ENCODE data around the gene SYNJ2.
"Not testable (repeated sequence)": the region's sequence is repeated elsewhere in the genome, so short reads cannot be mapped to it uniquely, and the experiment has no call there.

Gene SYNJ2

DNA sequence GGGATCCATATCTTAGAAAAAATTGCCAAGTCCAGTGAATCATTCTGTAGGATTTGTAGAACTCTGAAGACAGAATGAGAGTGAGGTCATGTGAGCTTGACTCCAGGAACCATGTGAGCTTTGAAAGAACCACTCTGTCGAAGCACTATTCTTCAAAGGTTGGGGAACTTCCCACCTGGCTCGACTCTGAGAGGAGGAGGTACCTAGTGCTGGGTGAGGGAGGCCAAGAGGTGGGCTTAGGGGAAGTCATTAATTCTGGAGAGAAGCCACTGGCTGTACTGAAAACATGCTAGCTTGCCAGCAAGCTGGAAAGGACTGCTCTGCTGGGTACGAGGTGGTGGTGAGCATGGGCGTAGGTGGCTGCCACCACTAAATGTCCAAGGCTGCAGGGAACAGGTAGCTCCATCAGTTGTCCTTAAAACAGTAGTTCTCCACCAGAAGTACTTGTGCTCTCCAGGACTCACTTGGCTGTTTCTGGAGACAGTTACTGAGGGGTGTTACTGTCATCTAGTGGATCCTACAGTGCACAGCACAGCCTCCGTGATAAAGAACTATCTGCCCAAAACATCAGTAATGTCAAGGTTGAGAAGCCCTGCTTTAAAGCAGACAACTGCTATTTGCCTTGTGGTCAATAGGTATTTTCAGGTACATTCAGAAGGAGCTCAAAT, 34.7 kb upstream of the SYNJ2 start:
- H3K4me3 ChIP-seq (ENCODE audit: low read length): no peak overlapping the region
- no peak for TF ChIP-seq ZNF274 (IDR thresholded peaks at IDR 0.05; ENCODE audit: low read depth, low read length)

DNA sequence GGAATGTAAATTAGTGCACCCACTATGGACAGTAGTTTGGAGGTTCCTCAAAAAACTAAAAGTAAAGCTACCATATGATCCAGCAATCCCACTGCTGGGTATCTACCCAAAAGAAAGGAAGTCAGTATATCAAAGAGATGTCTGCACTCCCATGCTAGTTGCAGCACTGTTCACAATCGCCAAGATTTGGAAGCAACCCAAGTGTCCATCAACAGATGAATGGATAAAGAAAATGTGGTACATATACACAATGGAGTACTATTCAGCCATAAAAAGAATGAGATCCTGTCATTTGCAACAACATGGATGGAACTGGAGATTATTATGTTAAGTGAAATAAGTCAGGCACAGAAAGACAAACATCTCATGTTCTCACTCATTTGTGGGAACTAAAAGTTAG, 30.8 kb upstream of the SYNJ2 start:
- not testable (repeated sequence) for H3K4me3 ChIP-seq (ENCODE audit: low read length)

DNA sequence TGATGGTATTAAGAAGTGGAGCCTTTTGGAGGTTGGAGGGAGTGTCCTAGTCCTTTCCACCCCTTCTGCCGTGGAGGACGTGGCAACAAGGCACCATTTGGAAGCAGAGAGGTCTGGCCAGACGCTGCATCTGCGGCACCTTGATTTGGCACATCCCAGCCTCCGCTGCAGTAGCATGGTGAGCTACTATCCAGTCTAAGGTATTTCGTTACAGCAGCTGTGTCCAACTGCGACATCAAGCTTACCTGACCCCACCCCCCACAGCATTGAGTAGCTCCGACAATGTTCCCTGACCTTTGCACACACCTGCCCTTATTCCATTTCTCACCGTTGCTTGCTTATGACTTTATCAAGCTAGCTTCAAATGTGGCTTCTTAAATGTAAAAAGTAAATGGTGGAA, 29.8 kb upstream of the SYNJ2 start:
- no peak for TF ChIP-seq ZNF274 (IDR thresholded peaks at IDR 0.05; ENCODE audit: low read depth, low read length)

DNA sequence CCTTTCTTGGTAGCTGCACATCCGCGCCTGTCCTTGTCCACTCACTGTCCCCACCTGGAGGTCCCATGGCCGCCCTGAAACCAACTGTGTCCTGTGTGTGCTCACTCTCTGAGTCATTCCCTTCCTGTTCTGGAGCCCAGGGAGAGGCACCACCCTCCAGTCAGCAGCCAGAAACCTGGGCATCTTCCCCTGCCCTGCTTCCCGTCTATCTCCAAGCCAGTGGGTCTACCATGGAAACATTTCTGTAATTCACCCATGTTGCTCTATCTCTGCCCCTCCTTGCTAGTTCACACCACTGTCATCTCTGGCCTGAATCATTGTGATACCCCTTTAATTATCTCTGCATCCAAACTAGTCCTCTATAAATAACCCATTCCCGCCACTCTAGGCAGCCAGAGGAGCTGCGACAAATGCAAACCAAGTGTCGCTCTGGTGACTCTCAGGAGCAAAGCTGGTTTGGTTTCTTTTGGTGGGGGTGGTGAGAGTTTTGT, 28.8 kb upstream of the SYNJ2 start:
- TF ChIP-seq ZNF274 (IDR thresholded peaks at IDR 0.05; ENCODE audit: low read depth, low read length): no peak
- no peak overlapping the region for H3K4me3 ChIP-seq (ENCODE audit: low read length)

More for the DNA sequence above, 29.8 kb upstream of the SYNJ2 start:
- H3K4me3 ChIP-seq (ENCODE audit: low read length): no peak overlapping the region

DNA sequence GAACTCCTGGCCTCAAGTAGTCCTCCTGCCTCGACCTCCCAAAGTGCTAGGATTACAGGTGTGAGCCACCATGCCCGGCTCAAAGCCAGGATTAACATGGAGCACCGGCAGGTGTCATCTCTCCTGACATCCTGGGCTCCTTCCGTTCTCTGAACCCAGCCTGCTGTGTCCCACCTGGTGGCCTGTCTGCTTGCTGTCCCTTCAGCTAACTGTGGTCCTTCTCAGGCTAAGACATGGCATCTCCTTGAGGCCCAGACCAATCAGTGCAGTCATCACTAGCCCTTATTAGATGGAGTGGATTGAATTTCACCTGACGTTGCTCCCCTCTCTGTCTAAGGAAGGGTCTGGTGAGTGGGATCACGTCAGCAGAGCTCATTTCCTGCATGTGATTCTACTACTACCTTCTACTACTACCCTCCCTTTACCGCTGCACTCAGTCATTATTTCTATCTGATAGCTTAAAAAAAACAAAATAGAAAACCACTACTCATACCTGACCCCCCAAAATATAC, 28.0 kb upstream of the SYNJ2 start:
- TF ChIP-seq ZNF274 (IDR thresholded peaks at IDR 0.05; ENCODE audit: low read depth, low read length): no peak
- H3K4me3 ChIP-seq (ENCODE audit: low read length): no peak overlapping the region

DNA sequence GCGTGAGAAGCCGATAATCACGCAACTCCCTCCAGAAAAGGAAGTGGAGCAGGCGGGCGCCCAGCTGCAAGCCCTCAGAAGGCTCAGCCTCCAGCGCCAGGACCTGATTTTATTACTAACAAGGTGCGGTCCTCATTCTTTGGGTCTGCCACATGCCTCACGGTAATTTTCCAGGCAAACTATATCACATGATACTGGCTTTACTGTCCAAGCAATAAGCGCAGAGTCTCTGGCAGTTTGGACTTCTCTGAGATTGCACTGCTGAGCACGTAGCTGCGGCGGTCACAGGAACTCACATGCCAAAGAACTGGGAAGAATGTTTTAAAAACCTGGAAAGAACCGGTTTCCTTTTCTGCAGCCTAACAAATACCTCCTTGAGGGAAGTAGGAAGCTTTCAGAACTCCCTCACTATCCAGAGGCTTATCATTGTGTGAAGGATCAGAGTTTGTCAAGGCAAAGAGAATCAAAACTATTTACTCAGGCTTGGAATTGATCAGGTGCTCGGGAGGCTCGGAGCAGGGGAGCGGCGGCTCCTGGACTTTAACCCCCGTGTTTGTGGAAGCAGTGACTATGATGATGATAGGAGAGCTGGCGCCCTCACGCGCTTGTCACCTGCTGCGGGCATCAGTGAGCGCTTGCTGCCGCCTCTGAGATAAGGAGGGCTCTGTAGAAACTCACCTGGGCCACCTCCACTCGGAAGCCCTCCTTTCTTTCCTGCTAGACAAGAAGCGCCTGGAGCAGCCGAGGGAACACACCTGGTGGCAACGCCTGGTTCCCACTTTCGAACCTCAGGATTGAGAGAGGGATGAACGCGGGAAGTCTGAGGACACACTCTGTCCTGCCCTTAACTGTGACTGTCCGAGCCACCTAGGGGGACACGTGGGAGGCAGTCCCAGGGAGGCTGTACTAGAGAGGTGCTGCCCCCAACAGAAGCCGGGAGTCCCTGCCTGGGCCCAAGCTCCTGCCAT, 27.2 kb upstream of the SYNJ2 start:
- TF ChIP-seq ZNF274 (IDR thresholded peaks at IDR 0.05; ENCODE audit: low read depth, low read length): no peak

DNA sequence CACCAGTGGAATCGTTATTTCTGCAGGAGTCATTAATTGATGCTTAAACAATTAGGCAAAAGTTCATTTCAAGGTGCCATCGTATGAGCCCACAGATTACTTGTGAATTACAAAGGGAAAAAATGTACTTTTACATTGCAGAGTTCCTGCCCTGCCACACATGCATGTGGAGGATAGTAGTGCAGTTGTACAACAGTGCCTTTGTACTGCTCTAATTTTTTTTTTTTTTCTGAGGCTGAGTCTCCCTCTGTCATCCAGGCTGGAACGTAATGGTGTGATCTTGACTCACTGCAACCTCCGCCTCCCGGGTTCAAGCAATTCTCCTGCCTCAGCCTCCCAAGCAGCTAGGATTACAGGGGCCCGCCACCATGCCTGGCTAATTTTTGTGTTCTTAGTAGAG, 26.0 kb upstream of the SYNJ2 start:
- no peak for TF ChIP-seq ZNF274 (IDR thresholded peaks at IDR 0.05; ENCODE audit: low read depth, low read length)

More for the DNA sequence above, 27.2 kb upstream of the SYNJ2 start:
- H3K4me3 ChIP-seq (ENCODE audit: low read length): no peak overlapping the region

DNA sequence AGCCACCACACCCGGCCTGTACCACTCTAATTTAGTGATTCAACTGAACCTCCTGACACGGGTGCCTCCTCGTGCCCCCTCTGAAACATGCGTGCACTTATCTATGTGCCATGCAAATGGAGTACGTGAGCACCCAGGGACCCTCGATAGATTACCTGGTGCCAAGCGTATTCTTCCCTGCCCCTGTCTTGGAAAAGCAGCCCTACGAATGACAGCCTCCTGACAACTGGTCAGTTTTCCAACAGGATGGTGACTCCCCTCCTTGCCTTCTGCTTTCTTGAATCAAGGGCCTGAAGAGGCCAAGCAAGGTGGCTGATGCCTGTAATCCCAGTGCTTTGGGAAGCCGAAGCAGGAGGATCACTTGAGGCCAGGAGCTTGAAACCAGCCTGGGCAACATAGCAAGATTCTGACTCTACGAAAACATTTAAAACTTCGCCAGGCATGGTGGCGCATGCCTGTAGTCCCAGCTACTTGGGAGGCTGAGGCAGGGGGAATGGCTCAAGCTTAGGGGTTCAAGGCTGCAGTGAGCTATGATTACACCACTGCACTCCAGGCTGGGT, 25.4 kb upstream of the SYNJ2 start:
- no peak overlapping the region for H3K4me3 ChIP-seq (ENCODE audit: low read length)
- no peak for TF ChIP-seq ZNF274 (IDR thresholded peaks at IDR 0.05; ENCODE audit: low read depth, low read length)

More for the DNA sequence above, 26.0 kb upstream of the SYNJ2 start:
- H3K4me3 ChIP-seq (ENCODE audit: low read length): no peak overlapping the region

DNA sequence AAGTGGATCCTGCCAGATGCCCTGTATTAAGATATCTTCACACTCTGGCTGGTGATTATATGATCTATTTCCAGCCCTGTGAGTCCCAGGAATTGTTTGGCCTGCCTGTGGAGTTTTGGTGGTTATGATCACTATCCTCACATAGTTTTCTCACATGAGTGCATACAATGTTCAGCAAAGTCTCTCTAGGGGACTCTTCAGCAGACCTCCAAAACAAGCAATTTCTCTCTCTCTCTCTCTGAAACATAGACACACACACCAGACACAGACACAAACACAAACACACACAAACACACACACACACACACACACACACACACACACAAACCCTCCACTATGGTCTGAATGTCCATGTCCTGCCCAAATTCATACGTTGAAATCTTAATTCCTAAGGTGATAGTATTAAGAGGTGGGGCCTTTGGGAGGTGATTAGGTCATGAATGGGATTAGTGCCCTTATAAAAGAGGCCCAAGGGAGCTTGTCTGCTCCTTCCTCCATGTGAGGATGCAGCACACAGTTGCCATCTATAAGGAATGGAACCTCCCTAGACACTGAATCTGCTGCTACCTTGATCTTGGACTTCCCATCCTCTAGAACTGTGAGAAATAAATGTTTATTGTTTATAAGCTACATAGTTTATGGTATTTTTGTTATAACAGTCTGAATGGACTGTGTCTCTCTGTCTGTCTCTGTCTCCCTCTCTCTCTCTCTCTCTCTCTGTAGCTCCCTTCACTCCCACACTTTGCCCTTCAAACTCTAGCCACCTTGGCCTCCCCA, 22.0 kb upstream of the SYNJ2 start:
- H3K4me3 ChIP-seq (ENCODE audit: low read length): no peak overlapping the region
- TF ChIP-seq ZNF274 (IDR thresholded peaks at IDR 0.05; ENCODE audit: low read depth, low read length): no peak

DNA sequence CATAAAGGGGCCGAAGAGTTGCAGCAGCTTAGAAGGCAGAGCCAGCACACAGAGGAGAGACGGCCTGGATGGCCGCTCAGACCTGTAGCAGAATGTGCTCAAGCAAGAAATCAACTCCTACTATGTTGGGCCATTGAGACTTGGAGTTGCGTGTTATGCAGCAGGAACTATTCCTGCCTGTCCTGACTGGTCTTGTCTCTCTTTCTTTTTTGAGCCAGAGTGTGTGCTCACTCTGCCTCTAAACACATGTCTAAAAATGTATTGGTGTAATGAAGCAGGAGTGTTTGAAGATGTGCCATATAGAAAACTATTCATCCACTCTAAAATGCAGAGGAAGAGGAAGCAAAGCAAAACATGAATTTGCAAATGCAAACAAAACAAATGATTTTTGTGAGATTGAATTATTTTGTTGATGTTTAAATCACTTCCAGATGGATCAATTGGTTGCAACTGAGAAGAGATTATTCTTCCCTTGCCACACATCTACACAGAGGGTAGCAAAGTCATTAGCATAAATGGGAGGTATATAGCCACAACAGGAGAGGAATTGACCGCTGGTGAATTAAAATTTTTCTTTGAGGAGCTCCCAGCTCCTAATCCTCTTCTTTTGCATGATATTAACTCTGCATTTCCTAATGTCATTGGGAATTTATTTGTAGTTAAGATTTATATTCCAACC, 20.4 kb upstream of the SYNJ2 start:
- TF ChIP-seq ZNF274 (IDR thresholded peaks at IDR 0.05; ENCODE audit: low read depth, low read length): no peak
- H3K4me3 ChIP-seq (ENCODE audit: low read length): no peak overlapping the region

DNA sequence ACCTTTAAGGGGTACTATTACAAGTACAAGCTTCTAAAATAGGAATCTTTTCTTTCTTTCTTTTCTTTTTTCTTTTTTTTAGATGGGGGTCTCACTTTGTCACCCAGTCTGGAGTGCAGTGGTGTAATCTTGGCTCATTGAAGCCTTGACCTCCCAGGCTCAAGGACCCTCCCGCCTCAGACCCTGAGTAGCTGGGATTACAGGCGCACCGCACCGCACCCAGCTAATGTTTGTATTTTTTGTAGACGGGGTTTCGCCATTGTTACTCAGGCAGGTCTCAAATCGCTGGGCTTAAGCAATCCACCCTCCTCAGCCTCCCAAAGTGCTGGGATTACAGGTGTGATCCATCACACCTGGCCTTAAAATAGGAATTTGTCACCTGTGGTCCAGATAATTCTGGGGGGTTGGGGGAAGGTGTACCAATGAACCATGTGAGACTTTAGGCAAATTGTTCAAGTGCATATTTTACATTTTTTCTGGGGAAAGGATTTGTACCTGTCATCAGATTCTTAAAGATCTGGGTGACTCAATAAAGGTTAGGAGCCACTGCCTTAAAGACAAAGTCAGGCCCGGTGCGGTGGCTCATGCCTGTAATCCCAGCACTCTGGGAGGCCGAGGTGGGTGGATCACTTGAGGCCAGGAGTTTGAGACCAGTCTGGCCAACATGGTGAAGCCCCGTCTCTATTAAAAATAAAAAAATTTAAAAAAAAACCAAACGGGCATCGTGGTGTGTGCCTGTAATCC, 19.7 kb upstream of the SYNJ2 start:
- no peak overlapping the region for H3K4me3 ChIP-seq (ENCODE audit: low read length)
- no peak for TF ChIP-seq ZNF274 (IDR thresholded peaks at IDR 0.05; ENCODE audit: low read depth, low read length)

DNA sequence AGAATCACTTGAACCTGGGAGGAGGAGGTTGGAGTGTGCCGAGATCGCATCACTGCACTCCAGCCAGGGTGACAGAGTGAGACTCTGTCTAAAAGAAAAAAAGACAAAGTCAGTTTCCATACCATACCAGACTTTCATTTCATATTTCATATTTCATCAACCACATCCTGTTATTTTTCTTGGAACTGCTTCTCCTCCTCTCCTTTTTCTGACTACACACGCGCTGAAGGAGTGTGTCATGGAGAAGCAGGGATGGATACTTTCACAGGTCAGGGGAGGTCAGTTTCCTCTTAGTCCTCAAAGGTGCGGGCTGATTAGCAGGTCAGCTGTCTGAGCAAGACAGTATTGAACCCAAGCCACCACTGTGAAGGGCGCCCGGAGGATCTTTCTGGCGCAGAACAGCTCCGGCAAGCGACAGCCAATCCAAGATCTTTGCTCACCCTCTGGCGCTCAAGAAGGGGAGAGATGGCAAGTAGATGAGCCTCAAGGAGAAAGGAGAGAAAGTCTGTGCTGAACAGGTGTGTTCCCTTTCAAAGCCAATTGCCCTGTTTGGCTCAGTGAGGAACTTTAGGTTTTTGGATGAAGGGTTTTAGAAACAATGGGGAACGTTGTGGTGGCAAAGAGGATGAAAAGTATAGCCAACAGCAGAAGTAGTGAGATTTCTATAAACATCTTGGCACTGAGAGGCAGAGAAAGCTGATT, 18.9 kb upstream of the SYNJ2 start:
- no peak for TF ChIP-seq ZNF274 (IDR thresholded peaks at IDR 0.05; ENCODE audit: low read depth, low read length)
- H3K4me3 ChIP-seq (ENCODE audit: low read length): no peak overlapping the region
